PC-3 (cell line): ENCODE measurements around the gene ASB13. TPM values are rescaled to one million over a fixed set of nuclear protein-coding genes. Genes with fewer than 3 reads are reported as not detected.

Source experiments
- ATAC-seq: fragments of 200-7000 bp; cut with Tn5 transposase; 2 replicates; pipeline ENCODE4 v1.9.1; 2020; ENCODE audit warnings: mild to moderate bottlenecking, moderate library complexity
- BruUV-seq: library from RNA; stranded (reverse); fragments of 400-500 nt; replicated peaks from 2 replicates; lab custom pipeline; 2021; lab: Mats Ljungman, UMichigan
- CTCF ChIA-PET: fragments of 300-600 bp; sonication (Branson Sonifier 250); formaldehyde crosslinking; loops from one replicate; lab custom pipeline; 2022; ENCODE audit warnings: antibody characterized with exemption; lab: Charles Lee
- POLR2A ChIA-PET: fragments of 300-600 bp; sonication (Branson Sonifier 250); formaldehyde crosslinking; loops from one replicate; lab custom pipeline; 2022; ENCODE audit warnings: antibody characterized with exemption; ENCODE audit not compliant: unreplicated experiment; lab: Charles Lee
- DNase-seq: peaks from one replicate; pipeline ENCODE4 v3.0.0-alpha.2; 2015
- H2AFZ ChIP-seq: fragments of 300-600 bp; sonication (generic); 2 replicates; pipeline ENCODE4 v1.6.0; 2016; ENCODE audit warnings: antibody characterized with exemption, low read length
- H3F3A ChIP-seq: fragments of 300-600 bp; sonication (generic); one replicate; pipeline ENCODE4 v1.6.0; 2017; ENCODE audit warnings: antibody characterized with exemption, low read length, control low read depth, mild to moderate bottlenecking; ENCODE audit not compliant: unreplicated experiment
- H3K27ac ChIP-seq: fragments of 300-600 bp; sonication (generic); 2 replicates; pipeline ENCODE4 v1.5.1; 2016; ENCODE audit warnings: mild to moderate bottlenecking, low read length
- H3K27me3 ChIP-seq: fragments of 300-600 bp; sonication (generic); 2 replicates; pipeline ENCODE4 v1.6.1; 2016; ENCODE audit warnings: low read length, mixed read lengths
- H3K36me3 ChIP-seq: fragments of 300-600 bp; sonication (generic); 2 replicates; pipeline ENCODE4 v1.6.1; 2016; ENCODE audit warnings: low read depth, mixed run types, low read length, mixed read lengths
- H3K4me1 ChIP-seq: fragments of 300-600 bp; sonication (generic); 2 replicates; pipeline ENCODE4 v1.5.1; 2016; ENCODE audit warnings: low read length; ENCODE audit not compliant: insufficient read depth
- H3K4me2 ChIP-seq: fragments of 300-600 bp; sonication (generic); 2 replicates; pipeline ENCODE4 v1.6.0; 2016; ENCODE audit warnings: low read length
- H3K4me3 ChIP-seq: fragments of 300-600 bp; sonication (generic); 2 replicates; pipeline ENCODE4 v1.5.1; 2016; ENCODE audit warnings: mild to moderate bottlenecking, low read length, mixed read lengths
- H3K79me2 ChIP-seq: fragments of 300-600 bp; sonication (generic); 2 replicates; pipeline ENCODE4 v1.6.1; 2017; ENCODE audit warnings: low read length, mixed read lengths
- H3K9ac ChIP-seq: fragments of 300-600 bp; sonication (generic); 2 replicates; pipeline ENCODE4 v1.6.0; 2016; ENCODE audit warnings: mild to moderate bottlenecking, low read length
- H3K9me2 ChIP-seq: fragments of 300-600 bp; sonication (generic); replicated peaks from 2 replicates; pipeline ENCODE4 v1.6.1; 2016; ENCODE audit warnings: mixed run types, low read length, mixed read lengths
- H3K9me3 ChIP-seq: fragments of 300-600 bp; sonication (generic); 2 replicates; pipeline ENCODE4 v1.6.1; 2016; ENCODE audit warnings: low read length, mixed read lengths
- H4K20me1 ChIP-seq: fragments of 300-600 bp; sonication (generic); 2 replicates; pipeline ENCODE4 v1.6.1; 2016; ENCODE audit warnings: low read length, mixed read lengths
- CTCF ChIP-seq: fragments of 300-600 bp; sonication (generic); conservative IDR thresholded peaks from 2 replicates; pipeline ENCODE4 v1.5.1; 2017; ENCODE audit warnings: antibody characterized with exemption, low read depth, mild to moderate bottlenecking, low read length
- EZH2 ChIP-seq: fragments of 300-600 bp; sonication (generic); IDR thresholded peaks from one replicate; pipeline ENCODE4 v1.6.1; 2017; ENCODE audit warnings: antibody characterized with exemption, mild to moderate bottlenecking, low read length; ENCODE audit not compliant: unreplicated experiment
- EZH2phosphoT487 ChIP-seq: fragments of 300-600 bp; sonication (generic); IDR thresholded peaks from 2 replicates; pipeline ENCODE4 v1.6.1; 2018; ENCODE audit warnings: mild to moderate bottlenecking, antibody characterized with exemption, low read length, borderline replicate concordance
- intact Hi-C: fragments of 100-400 bp; cut with micrococcal nuclease; formaldehyde crosslinking; loops from 2 replicates; pipeline ENCODE4 v1.9.0; 2023
- total RNA-seq: library from RNA; depleted of rRNA; stranded (reverse); fragments of >200 nt; gene quantifications from 2 replicates; pipeline ENCODE4 v1.2.3, GENCODE V29; 2014

ASB13 gene
- total RNA-seq, 1 experiment from 2014 or later: 6.6 TPM

- H3F3A ChIP-seq: no peaks in the 10 kb centered on the region
- no peak overlapping the region for H3K4me2 ChIP-seq
- no peaks in the 10 kb centered on the region for H4K20me1 ChIP-seq
- no peaks in the 10 kb centered on the region for H3K27me3 ChIP-seq
- ATAC-seq (no peak), DNase-seq (no peak)
- H3K9me3 ChIP-seq: no peaks in the 10 kb centered on the region
- POLR2A ChIA-PET: no interaction called here
- H3K4me3 ChIP-seq: no peak overlapping the region
- peaks cover 20% of the 10 kb centered on the region for H3K4me1 ChIP-seq
- TF ChIP-seq EZH2 (no peak), EZH2phosphoT487 (no peak), CTCF (no peak)
- CTCF ChIA-PET: no interaction called here
- H3K9ac ChIP-seq: no peak overlapping the region
- no TSS peak for BruUV-seq
- H3K36me3 ChIP-seq: no peaks in the 10 kb centered on the region
- H2AFZ ChIP-seq: no peak overlapping the region
- peaks cover 3% of the 10 kb centered on the region; the same call in 1 of the 2 replicates for H3K79me2 ChIP-seq
- no peak overlapping the region for H3K27ac ChIP-seq
- no peaks in the 10 kb centered on the region for H3K9me2 ChIP-seq
- intact Hi-C loops: no loop called here
These were observed 4.4 kb upstream of the ASB13 start for GRCh38 chr10:5670662-5671375.

GRCh38 chr10:5669604-5670003 lies 3.2 kb upstream of the ASB13 start:
- CTCF ChIA-PET: no interaction called here
- intact Hi-C loops: no loop called here

More at GRCh38 chr10:5669604-5670003, 3.2 kb upstream of the ASB13 start:
- POLR2A ChIA-PET: interaction anchor here (0.6 kb wide), 1 partner anchor 37 kb away, joined by 4 read pairs; no protein-coding TSS in a partner anchor
- no peak overlapping the region for H3K27ac ChIP-seq
- no peak overlapping the region for H3K4me2 ChIP-seq
- H3K36me3 ChIP-seq: no peaks in the 10 kb centered on the region
- no peak overlapping the region for H3K9ac ChIP-seq
- H3K4me1 ChIP-seq: peaks cover 20% of the 10 kb centered on the region
- no peak overlapping the region for H3K4me3 ChIP-seq
- peaks cover 12% of the 10 kb centered on the region for H3K79me2 ChIP-seq
- ATAC-seq (no peak), DNase-seq (no peak)
- no peaks in the 10 kb centered on the region for H3K27me3 ChIP-seq
- no peak overlapping the region for H2AFZ ChIP-seq
- TF ChIP-seq CTCF: no peak
- TF ChIP-seq EZH2phosphoT487: no peak
- no peak for TF ChIP-seq EZH2
- H3F3A ChIP-seq: no peaks in the 10 kb centered on the region
- BruUV-seq: no TSS peak
- H3K9me3 ChIP-seq: no peaks in the 10 kb centered on the region
- no peaks in the 10 kb centered on the region for H4K20me1 ChIP-seq
- no peaks in the 10 kb centered on the region for H3K9me2 ChIP-seq
